Upper lobe of left lung (tissue), 6 donors: ENCODE results near the gene CLEC16A. TPM values are rescaled to one million over a fixed set of nuclear protein-coding genes. Genes with fewer than 3 reads are reported as not detected.

ENCODE experiments used
- ATAC-seq, 2 donors: fragments of 200-7000 bp; cut with Tn5 transposase; one replicate each; pipeline ENCODE4 v1.9.1; 2022; ENCODE audit warnings: mild to moderate bottlenecking in 2 of 2, moderate library complexity in 2 of 2; ENCODE audit not compliant: low FRiP score in 2 of 2
- DNase-seq, 2 donors: peaks; one replicate each; pipeline ENCODE4 v3.0.0-alpha.2; 2019 to 2020
- H3K27ac ChIP-seq, 4 donors: fragments of 200-600 bp; sonication (generic); one replicate each; pipeline ENCODE4 v1.5.1; 2016 to 2019
- H3K27me3 ChIP-seq, 4 donors: fragments of 200-600 bp; sonication (generic); one replicate each; pipeline ENCODE4 v1.5.1; 2017 to 2019
- H3K36me3 ChIP-seq, 4 donors: fragments of 200-600 bp; sonication (generic); one replicate each; pipeline ENCODE4 v1.5.1; 2016 to 2019
- H3K4me1 ChIP-seq, 4 donors: fragments of 200-600 bp; sonication (generic); one replicate each; pipeline ENCODE4 v1.5.1; 2018 to 2019
- H3K4me3 ChIP-seq, 4 donors: fragments of 200-600 bp; sonication (generic); one replicate each; pipeline ENCODE4 v1.5.1; 2017 to 2019; ENCODE audit warnings: mild to moderate bottlenecking in 2 of 4, moderate library complexity in 1 of 4
- H3K9me3 ChIP-seq, 4 donors: fragments of 200-600 bp; sonication (generic); one replicate each; pipeline ENCODE4 v1.5.1; 2018 to 2019
- CTCF ChIP-seq, 6 experiments: fragments of 450-650 bp in 4 of 6; fragments of 200-600 bp in 2 of 6; sonication (generic) in 2 of 6; IDR thresholded peaks; one replicate each; pipeline ENCODE4 v1.5.1; 2016 to 2019; ENCODE audit warnings: antibody characterized with exemption in 6 of 6
- EP300 ChIP-seq, 4 donors: sonication (generic); formaldehyde crosslinking; IDR thresholded peaks; one replicate each; pipeline ENCODE4 v1.5.1; 2017; ENCODE audit warnings: antibody characterized with exemption in 4 of 4, control low read depth in 2 of 4
- POLR2A ChIP-seq, 4 donors: fragments of 450-650 bp; IDR thresholded peaks; one replicate each; pipeline ENCODE4 v1.5.1; 2016 to 2017; ENCODE audit warnings: antibody characterized with exemption in 4 of 4, mild to moderate bottlenecking in 2 of 4
- POLR2AphosphoS5 ChIP-seq, 2 donors: sonication (generic); formaldehyde crosslinking; IDR thresholded peaks; one replicate each; pipeline ENCODE4 v1.5.1; 2017; ENCODE audit warnings: antibody characterized with exemption in 2 of 2
- WGBS, 2 donors: methylation state at CpG; one replicate each; pipeline ENCODE4 v1.1.5; 2017 to 2018; 5-methylcytosine and 5-hydroxymethylcytosine counted together
- total RNA-seq, 6 donors: library from RNA; depleted of rRNA in 4 of 6; stranded (reverse); fragments of >200 nt in 4 of 6; gene quantifications; one replicate each; pipeline versions ENCODE4 v1.1.0 to v1.2.1, GENCODE V29; 2016 to 2021
- donor health status: DM: no; HTN: no; CAD: no; lungs with moderate emphysema.
- donor health status: DM: no; HTN: yes; CAD: no; lungs with severe emphysema.

Gene CLEC16A
- total RNA-seq, 6 donors from 2014 or later, result 33.3 to 85.9 (median 46.4) TPM

- H3K27me3 ChIP-seq, result no peaks in the 10 kb centered on the region
- DNase-seq, result no peak
- no peak overlapping the region for H3K4me3 ChIP-seq
- WGBS, 2 donors, result 90 to 96% methylated on average over 5 of the region's 5 CpGs
- H3K4me1 ChIP-seq, result peaks cover 9 to 20% (median 12%) of the 10 kb centered on the region in 4 donors
- TF ChIP-seq POLR2A (IDR thresholded peaks at IDR 0.05) (no peak), CTCF (IDR thresholded peaks at IDR 0.05) (no peak), POLR2AphosphoS5 (IDR thresholded peaks at IDR 0.05) (no peak)
- no peaks in the 10 kb centered on the region for H3K9me3 ChIP-seq
- peaks cover 0 to 10% (median 6%) of the 10 kb centered on the region in 4 donors for H3K36me3 ChIP-seq
- no peak for ATAC-seq
- no peak overlapping the region for H3K27ac ChIP-seq
Measured at GRCh38 chr16:11015607-11016006, 71.2 kb downstream of the CLEC16A start.

- TF ChIP-seq POLR2AphosphoS5 (IDR thresholded peaks at IDR 0.05) (no peak), POLR2A (IDR thresholded peaks at IDR 0.05) (no peak), EP300 (IDR thresholded peaks at IDR 0.05) (no peak), CTCF (IDR thresholded peaks at IDR 0.05) (no peak)
- WGBS, 2 donors, result 76 to 77% methylated on average over 3 of the region's 3 CpGs
- no peak overlapping the region for H3K4me3 ChIP-seq
- no peaks in the 10 kb centered on the region for H3K27me3 ChIP-seq
- no peaks in the 10 kb centered on the region for H3K9me3 ChIP-seq
- ATAC-seq (peak in 1 of 2 donors; percentile 30), DNase-seq (no peak)
- peaks cover 0 to 17% (median 7%) of the 10 kb centered on the region in 4 donors for H3K36me3 ChIP-seq
- peaks cover 9 to 20% (median 12%) of the 10 kb centered on the region in 4 donors for H3K4me1 ChIP-seq
- peak overlapping the region in 3 of 4 donors; percentile 38 to 58 (median 41) for H3K27ac ChIP-seq
Measured at GRCh38 chr16:11016524-11016988, 72.2 kb downstream of the CLEC16A start.

GRCh38 chr16:11016993-11017392, 72.6 kb downstream of the CLEC16A start:
- Histone ChIP-seq H3K36me3 (peaks cover 0 to 21% (median 7%) of the 10 kb centered on the region in 4 donors), H3K27me3 (no peaks in the 10 kb centered on the region), H3K4me3 (no peak overlapping the region), H3K4me1 (peaks cover 9 to 20% (median 12%) of the 10 kb centered on the region in 4 donors), H3K27ac (peak overlapping the region in 2 of 4 donors; percentile 41 to 58), H3K9me3 (no peaks in the 10 kb centered on the region)
- peak in 1 of 2 donors; percentile 54 for DNase-seq
- TF ChIP-seq CTCF (IDR thresholded peaks at IDR 0.05) (no peak), EP300 (IDR thresholded peaks at IDR 0.05) (no peak), POLR2AphosphoS5 (IDR thresholded peaks at IDR 0.05) (peak in 1 of 2 donors; percentile 12), POLR2A (IDR thresholded peaks at IDR 0.05) (no peak)
- peak; percentile 36 to 54 for ATAC-seq
- 54 to 56% methylated on average over 9 of the region's 9 CpGs for WGBS, 2 donors

- no peak for DNase-seq
Measured at GRCh38 chr16:11017499-11017898, 73.1 kb downstream of the CLEC16A start.

More at GRCh38 chr16:11017499-11017898, 73.1 kb downstream of the CLEC16A start:
- Histone ChIP-seq H3K27ac (peak overlapping the region in 2 of 4 donors; percentile 15 to 46), H3K9me3 (no peaks in the 10 kb centered on the region), H3K36me3 (peaks cover 0 to 22% (median 7%) of the 10 kb centered on the region in 4 donors), H3K27me3 (no peaks in the 10 kb centered on the region), H3K4me3 (no peak overlapping the region), H3K4me1 (peaks cover 9 to 20% (median 12%) of the 10 kb centered on the region in 4 donors)
- ATAC-seq, result no peak
- WGBS, 2 donors, result 69 to 86% methylated on average over 2 of the region's 2 CpGs
- no peak for TF ChIP-seq EP300 (IDR thresholded peaks at IDR 0.05)
- no peak for TF ChIP-seq POLR2AphosphoS5 (IDR thresholded peaks at IDR 0.05)
- TF ChIP-seq POLR2A (IDR thresholded peaks at IDR 0.05), result no peak
- TF ChIP-seq CTCF (IDR thresholded peaks at IDR 0.05), result no peak
